T-helper 1 cell treated with Interleukin-12 subunit alpha and Interleukin-12 subunit beta and Interleukin-4 antibody, amounts not matched to agents 30 μg/mL and 1 μg/mL, for 36 hours (primary cell): Measurements from ENCODE around the gene CPT1A.

Experiments
- H3K27ac Mint-ChIP-seq: one replicate; pipeline ENCODE4 v1.8.0; 2021; ENCODE audit warnings: mild to moderate bottlenecking, mixed read lengths
- H3K27me3 Mint-ChIP-seq: one replicate; pipeline ENCODE4 v1.8.0; 2021; ENCODE audit warnings: low read depth, mixed read lengths
- H3K36me3 Mint-ChIP-seq: one replicate; pipeline ENCODE4 v1.8.0; 2021; ENCODE audit warnings: low read depth, mixed read lengths
- H3K4me1 Mint-ChIP-seq: one replicate; pipeline ENCODE4 v1.8.0; 2021; ENCODE audit warnings: low read depth, mixed read lengths
- H3K4me3 Mint-ChIP-seq: one replicate; pipeline ENCODE4 v1.8.0; 2021; ENCODE audit warnings: mild to moderate bottlenecking, moderate library complexity, mixed read lengths
- H3K9me3 Mint-ChIP-seq: one replicate; pipeline ENCODE4 v1.8.0; 2021; ENCODE audit warnings: mixed read lengths

The CPT1A gene

DNA sequence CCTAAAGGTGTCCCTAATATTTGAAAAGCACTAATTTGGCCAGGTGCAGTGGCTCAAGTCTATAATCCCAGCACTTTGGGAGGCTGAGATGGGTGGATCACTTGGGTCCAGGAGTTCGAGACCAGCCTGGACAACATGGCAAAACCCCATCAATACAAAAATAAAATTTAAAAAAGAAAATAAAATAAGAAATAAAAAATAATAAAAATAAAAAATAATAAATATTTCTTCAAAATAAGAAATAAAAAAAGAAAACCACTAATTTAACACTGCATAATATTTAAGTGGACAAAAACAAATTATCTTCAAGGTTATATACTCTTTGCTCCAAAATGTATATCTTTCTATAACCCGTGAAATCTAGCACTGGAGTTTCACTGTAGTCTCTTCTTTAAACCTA lies 32.9 kb downstream of the CPT1A start:
- Mint-ChIP-seq H3K27me3 (no peaks in the 10 kb centered on the region), H3K27ac (no peak overlapping the region)

GRCh38 chr11:68806931-68807844 lies 34.5 kb downstream of the CPT1A start:
- no peaks in the 10 kb centered on the region for H3K9me3 Mint-ChIP-seq
- no peaks in the 10 kb centered on the region for H3K4me1 Mint-ChIP-seq
- no peaks in the 10 kb centered on the region for H3K27me3 Mint-ChIP-seq
- peaks cover 4% of the 10 kb centered on the region for H3K36me3 Mint-ChIP-seq
- no peak overlapping the region for H3K27ac Mint-ChIP-seq
- H3K4me3 Mint-ChIP-seq = no peak overlapping the region

More for the DNA sequence above, 32.9 kb downstream of the CPT1A start:
- Mint-ChIP-seq H3K36me3 (no peaks in the 10 kb centered on the region), H3K4me1 (no peaks in the 10 kb centered on the region), H3K4me3 (no peak overlapping the region), H3K9me3 (no peaks in the 10 kb centered on the region)

DNA sequence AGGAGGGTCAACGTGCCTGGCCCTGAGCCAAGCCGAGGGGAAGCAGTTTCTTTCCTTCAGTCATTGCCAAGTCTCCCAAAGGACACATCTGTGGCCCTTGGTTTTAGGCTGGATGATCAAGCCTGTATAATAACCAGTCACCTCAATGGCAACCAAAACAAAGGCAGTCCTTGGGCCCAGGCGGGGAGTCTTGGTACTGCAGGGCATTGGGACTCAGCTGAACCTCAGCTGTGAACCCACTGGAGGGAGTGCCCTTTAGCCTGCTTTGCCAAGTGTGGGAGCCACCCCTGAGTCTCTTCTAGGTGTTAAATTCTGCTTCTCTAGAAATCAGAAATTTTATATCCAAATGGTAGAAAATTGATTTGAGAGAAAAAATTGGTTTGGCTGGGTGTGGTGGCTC lies 36.9 kb downstream of the CPT1A start:
- H3K9me3 Mint-ChIP-seq = no peaks in the 10 kb centered on the region
- no peaks in the 10 kb centered on the region for H3K27me3 Mint-ChIP-seq
- H3K4me3 Mint-ChIP-seq = no peak overlapping the region
- no peaks in the 10 kb centered on the region for H3K4me1 Mint-ChIP-seq
- H3K27ac Mint-ChIP-seq = no peak overlapping the region
- H3K36me3 Mint-ChIP-seq = peaks cover 4% of the 10 kb centered on the region

- H3K4me3 Mint-ChIP-seq = no peak overlapping the region
- H3K27me3 Mint-ChIP-seq = no peaks in the 10 kb centered on the region
- no peaks in the 10 kb centered on the region for H3K4me1 Mint-ChIP-seq
- H3K36me3 Mint-ChIP-seq = peaks cover 4% of the 10 kb centered on the region
- no peak overlapping the region for H3K27ac Mint-ChIP-seq
- no peaks in the 10 kb centered on the region for H3K9me3 Mint-ChIP-seq
Measured at GRCh38 chr11:68803766-68804165, 38.0 kb downstream of the CPT1A start.

GRCh38 chr11:68798221-68798813 lies 43.4 kb downstream of the CPT1A start:
- Mint-ChIP-seq H3K27ac (no peak overlapping the region), H3K36me3 (peaks cover 5% of the 10 kb centered on the region), H3K9me3 (no peaks in the 10 kb centered on the region)

DNA sequence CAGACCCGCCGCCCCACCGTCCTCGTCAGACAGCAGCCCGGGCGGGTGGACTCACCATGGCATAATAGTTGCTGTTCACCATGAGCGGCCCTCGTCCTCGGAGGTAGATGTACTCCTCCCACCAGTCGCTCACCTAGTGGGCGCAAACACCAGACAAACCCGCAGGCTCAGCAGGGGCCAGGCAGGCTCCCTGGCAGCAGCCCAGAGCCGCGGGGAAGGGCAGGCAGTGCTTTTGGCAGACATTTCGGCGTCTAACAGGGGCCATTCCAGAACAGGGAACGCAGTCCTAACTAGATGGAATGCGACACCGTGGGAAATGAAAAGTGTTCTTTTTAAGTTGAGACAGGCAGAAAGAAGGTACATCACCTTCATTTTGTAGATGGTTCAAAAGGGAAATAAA lies 44.9 kb downstream of the CPT1A start:
- Mint-ChIP-seq H3K4me1 (no peaks in the 10 kb centered on the region), H3K9me3 (no peaks in the 10 kb centered on the region), H3K4me3 (no peak overlapping the region), H3K27me3 (no peaks in the 10 kb centered on the region), H3K27ac (no peak overlapping the region), H3K36me3 (peaks cover 2% of the 10 kb centered on the region)

More at GRCh38 chr11:68798221-68798813, 43.4 kb downstream of the CPT1A start:
- Mint-ChIP-seq H3K4me3 (no peak overlapping the region), H3K27me3 (no peaks in the 10 kb centered on the region), H3K4me1 (no peaks in the 10 kb centered on the region)

DNA sequence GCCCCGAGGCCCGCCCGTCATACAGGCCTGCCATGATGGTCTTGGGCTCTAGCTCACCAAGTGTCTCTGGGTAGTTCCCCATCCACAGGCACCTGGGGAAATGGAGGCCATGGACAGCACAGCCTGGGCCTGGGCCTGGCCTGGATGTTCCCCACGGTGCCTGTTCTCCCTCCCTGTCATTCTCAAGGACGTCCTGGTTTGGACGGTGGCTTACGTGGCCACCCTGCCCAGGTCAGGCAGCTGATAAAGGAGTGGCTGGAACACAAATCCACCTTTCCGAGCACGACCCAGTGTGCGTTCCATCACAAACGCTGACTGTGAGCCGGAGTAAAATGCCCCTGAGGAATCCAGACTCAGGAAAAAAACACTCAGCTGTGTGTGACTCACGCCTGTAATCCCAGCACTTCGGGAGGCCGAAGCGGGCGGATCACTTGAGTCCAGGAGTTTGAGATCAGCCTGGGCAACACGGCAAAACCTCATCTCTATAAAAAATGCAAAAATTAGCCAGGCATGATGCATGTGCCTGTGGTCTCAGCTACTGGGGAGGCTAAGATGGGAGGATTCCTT lies 49.2 kb downstream of the CPT1A start:
- Mint-ChIP-seq H3K36me3 (peaks cover 2% of the 10 kb centered on the region), H3K4me3 (no peak overlapping the region), H3K9me3 (no peaks in the 10 kb centered on the region), H3K4me1 (no peaks in the 10 kb centered on the region), H3K27me3 (no peaks in the 10 kb centered on the region), H3K27ac (no peak overlapping the region)

- no peak overlapping the region for H3K4me3 Mint-ChIP-seq
- H3K4me1 Mint-ChIP-seq = no peaks in the 10 kb centered on the region
- no peaks in the 10 kb centered on the region for H3K27me3 Mint-ChIP-seq
- no peak overlapping the region for H3K27ac Mint-ChIP-seq
- H3K36me3 Mint-ChIP-seq = peaks cover 2% of the 10 kb centered on the region
- H3K9me3 Mint-ChIP-seq = no peaks in the 10 kb centered on the region
Measured at GRCh38 chr11:68784653-68785052, 57.1 kb downstream of the CPT1A start.

DNA sequence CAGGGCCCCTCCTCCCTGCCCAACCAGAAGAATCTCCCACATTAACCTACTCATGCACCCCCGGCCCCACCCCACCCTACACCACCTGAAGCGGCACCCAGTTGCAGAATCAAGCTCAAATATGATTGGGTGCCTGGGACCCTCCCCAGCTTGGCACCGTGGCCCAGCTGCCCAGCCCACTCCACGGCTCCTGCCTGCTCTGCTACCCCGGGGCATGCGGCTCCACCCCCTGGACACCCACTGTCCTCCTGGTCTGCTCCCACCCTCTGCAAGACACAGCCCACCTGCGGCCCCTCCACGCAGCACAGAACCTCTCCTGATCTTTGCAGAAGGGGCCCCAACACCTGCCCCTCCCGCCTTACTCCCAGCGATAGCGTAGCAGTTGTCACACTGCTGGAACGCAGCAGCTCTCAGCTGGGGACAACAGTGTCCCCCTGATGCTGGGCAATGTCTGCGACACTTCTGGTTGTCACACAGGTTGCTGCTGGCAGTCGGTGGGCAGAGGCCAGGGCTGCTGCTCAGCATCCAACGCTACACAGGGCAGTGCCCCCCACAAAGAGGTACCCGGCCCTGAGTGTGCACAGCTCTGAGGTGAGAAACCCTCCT lies 58.4 kb downstream of the CPT1A start:
- no peak overlapping the region for H3K27ac Mint-ChIP-seq
- no peaks in the 10 kb centered on the region for H3K4me1 Mint-ChIP-seq
- H3K9me3 Mint-ChIP-seq = no peaks in the 10 kb centered on the region

DNA sequence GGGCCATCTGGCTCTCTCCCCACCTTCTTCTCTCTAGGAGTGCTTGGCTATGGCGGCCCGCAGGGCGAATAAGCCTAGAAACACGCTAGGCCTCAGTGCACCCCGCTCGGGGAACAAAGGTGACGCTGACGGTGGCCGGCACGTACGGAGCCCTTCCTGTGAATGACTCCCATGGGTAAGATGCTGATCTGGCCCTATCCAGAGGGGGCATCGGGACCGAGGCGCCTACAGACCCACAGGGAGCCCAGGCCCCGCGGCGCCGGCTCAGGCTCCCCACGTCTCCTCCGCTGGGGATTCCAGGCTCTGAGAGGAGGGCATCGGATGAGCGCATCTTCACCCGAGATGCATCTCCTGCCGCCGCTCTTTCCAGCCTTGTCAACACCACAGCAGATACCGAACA lies 59.0 kb downstream of the CPT1A start:
- Mint-ChIP-seq H3K9me3 (no peaks in the 10 kb centered on the region), H3K27ac (no peak overlapping the region), H3K4me3 (no peak overlapping the region), H3K27me3 (no peaks in the 10 kb centered on the region), H3K36me3 (peaks cover 5% of the 10 kb centered on the region), H3K4me1 (no peaks in the 10 kb centered on the region)

More for the DNA sequence above, 58.4 kb downstream of the CPT1A start:
- Mint-ChIP-seq H3K36me3 (peaks cover 5% of the 10 kb centered on the region), H3K27me3 (no peaks in the 10 kb centered on the region), H3K4me3 (no peak overlapping the region)

DNA sequence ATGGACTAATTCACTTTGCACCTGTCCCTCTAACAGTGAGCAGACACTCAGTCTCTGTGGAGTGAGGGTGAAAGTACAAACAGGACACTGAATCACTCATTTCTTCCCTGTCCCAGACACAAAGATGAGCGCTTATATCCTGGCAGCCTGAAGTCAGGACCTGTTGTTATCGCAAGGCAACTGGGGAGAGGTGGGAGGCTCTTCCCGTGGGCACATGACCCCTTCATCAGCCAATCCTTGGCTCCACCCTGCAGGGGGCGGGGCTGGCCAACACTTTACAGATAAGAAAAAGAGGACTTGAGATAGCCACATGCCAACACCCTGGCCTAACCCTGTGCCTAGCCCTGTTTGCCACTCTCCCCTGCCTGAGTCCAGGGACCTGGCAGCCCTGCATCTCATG lies 60.9 kb downstream of the CPT1A start:
- no peaks in the 10 kb centered on the region for H3K9me3 Mint-ChIP-seq
- H3K4me1 Mint-ChIP-seq = no peaks in the 10 kb centered on the region
- peaks cover 5% of the 10 kb centered on the region for H3K36me3 Mint-ChIP-seq
- H3K27me3 Mint-ChIP-seq = no peaks in the 10 kb centered on the region
- no peak overlapping the region for H3K4me3 Mint-ChIP-seq
- H3K27ac Mint-ChIP-seq = no peak overlapping the region

- H3K4me3 Mint-ChIP-seq = no peak overlapping the region
- no peaks in the 10 kb centered on the region for H3K4me1 Mint-ChIP-seq
- H3K36me3 Mint-ChIP-seq = peaks cover 7% of the 10 kb centered on the region
- H3K9me3 Mint-ChIP-seq = no peaks in the 10 kb centered on the region
- no peaks in the 10 kb centered on the region for H3K27me3 Mint-ChIP-seq
- no peak overlapping the region for H3K27ac Mint-ChIP-seq
Measured at GRCh38 chr11:68778205-68778604, 63.5 kb downstream of the CPT1A start.

GRCh38 chr11:68776442-68777235 lies 65.1 kb downstream of the CPT1A start:
- Mint-ChIP-seq H3K4me3 (no peak overlapping the region), H3K27me3 (no peaks in the 10 kb centered on the region), H3K36me3 (peaks cover 9% of the 10 kb centered on the region), H3K9me3 (no peaks in the 10 kb centered on the region), H3K4me1 (no peaks in the 10 kb centered on the region), H3K27ac (no peak overlapping the region)

DNA sequence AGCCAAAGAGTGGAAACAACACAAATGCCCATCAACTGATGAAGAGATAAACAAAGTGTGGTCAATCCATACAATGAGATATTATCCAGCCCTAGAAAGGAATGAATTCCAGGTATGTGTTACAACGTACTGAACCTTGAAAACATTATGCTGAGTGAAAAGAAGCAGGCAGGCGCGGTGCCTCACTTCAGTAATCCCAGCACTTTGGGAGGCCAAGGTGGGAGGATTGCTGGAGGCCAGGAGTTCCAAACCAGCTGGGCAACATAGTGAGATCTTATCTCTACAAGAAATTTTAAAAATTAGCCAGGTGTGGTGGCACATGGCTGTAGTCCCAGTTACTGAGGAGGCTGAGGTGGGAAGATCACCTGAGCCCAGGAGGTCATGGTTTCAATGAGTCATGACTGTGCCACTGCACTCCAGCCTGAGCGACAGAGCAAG lies 65.7 kb downstream of the CPT1A start:
- H3K4me3 Mint-ChIP-seq = no peak overlapping the region
- H3K9me3 Mint-ChIP-seq = no peaks in the 10 kb centered on the region
- H3K27me3 Mint-ChIP-seq = no peaks in the 10 kb centered on the region
- no peaks in the 10 kb centered on the region for H3K4me1 Mint-ChIP-seq
- no peak overlapping the region for H3K27ac Mint-ChIP-seq
- peaks cover 9% of the 10 kb centered on the region for H3K36me3 Mint-ChIP-seq
